ENCODE data around the gene TAF6. TPM values are rescaled to one million over a fixed set of nuclear protein-coding genes. Genes with fewer than 3 reads are reported as not detected.
A peak's percentile ranks its signal among the peaks of the same experiment; 100 is the strongest.

TAF6 gene
- total and polyA plus RNA-seq, 9 of the 15 experiments (the other 6 are each of a cell fraction or from before 2014, with no cell fraction given): 0.78 to 78.7 (median 21.3) TPM

DNA sequence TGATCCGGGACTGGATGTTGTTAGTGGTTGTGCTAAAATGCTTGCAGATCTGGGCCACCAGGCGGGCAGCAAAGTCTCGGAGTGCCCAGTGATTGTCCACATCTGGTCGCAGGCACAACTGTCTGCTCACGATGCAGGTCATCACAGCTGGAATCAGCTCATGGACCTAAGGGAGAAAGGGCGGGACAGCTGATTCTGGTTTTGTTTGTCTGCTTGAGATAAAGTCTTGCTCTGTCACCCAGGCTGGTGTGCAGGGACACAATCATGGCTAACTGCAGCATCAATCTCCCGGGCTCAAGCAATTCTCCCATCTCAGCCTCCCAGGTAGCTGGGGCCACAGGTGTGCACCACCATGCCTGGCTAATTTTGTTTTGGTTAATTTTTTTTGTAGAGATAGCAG lies 8.0 kb downstream of the TAF6 start (continued):
- 0 out of 2 replicates have a peak, but pooled peaks have one; percentile 14 for TF ChIP-seq SOX6 (IDR thresholded peaks at IDR 0.05)
- no peak for TF ChIP-seq MYNN (IDR thresholded peaks at IDR 0.05)
- TF ChIP-seq MYNN (CRISPR knock-in tag; IDR thresholded peaks at IDR 0.05): no peak
- TF ChIP-seq JUNB (CRISPR knock-in tag; conservative IDR thresholded peaks at IDR 0.05): no peak
- TF ChIP-seq NELFE (IDR thresholded peaks at IDR 0.05; ENCODE audit: insufficient read depth, insufficient read length): no peak
- TF ChIP-seq HDGF (IDR thresholded peaks at IDR 0.05): no peak
- no peak for TF ChIP-seq TGIF2 (CRISPR knock-in tag; IDR thresholded peaks at IDR 0.05)
- peak; percentile 48; the same call in 1 of the 2 replicates for TF ChIP-seq NFE2 (IDR thresholded peaks at IDR 0.05; ENCODE audit: low read depth)
- TF ChIP-seq SMAD4 (CRISPR knock-in tag; conservative IDR thresholded peaks at IDR 0.05): no peak
- no peak for TF ChIP-seq SAFB2 (IDR thresholded peaks at IDR 0.05; ENCODE audit: borderline replicate concordance, low read depth, low read length, severe bottlenecking)
- TF ChIP-seq, protein P1, sequence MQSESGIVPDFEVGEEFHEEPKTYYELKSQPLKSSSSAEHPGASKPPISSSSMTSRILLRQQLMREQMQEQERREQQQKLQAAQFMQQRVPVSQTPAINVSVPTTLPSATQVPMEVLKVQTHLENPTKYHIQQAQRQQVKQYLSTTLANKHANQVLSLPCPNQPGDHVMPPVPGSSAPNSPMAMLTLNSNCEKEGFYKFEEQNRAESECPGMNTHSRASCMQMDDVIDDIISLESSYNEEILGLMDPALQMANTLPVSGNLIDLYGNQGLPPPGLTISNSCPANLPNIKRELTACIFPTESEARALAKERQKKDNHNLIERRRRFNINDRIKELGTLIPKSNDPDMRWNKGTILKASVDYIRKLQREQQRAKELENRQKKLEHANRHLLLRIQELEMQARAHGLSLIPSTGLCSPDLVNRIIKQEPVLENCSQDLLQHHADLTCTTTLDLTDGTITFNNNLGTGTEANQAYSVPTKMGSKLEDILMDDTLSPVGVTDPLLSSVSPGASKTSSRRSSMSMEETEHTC (IDR thresholded peaks at IDR 0.05): no peak
- no peak for TF ChIP-seq SRSF9 (IDR thresholded peaks at IDR 0.05; ENCODE audit: borderline replicate concordance, low read depth, low read length)
- no peak for TF ChIP-seq HMG20B (CRISPR knock-in tag; IDR thresholded peaks at IDR 0.05)
- TF ChIP-seq GTF2F1 (IDR thresholded peaks at IDR 0.05; ENCODE audit: low read depth, low read length): no peak
- TF ChIP-seq, protein P2, sequence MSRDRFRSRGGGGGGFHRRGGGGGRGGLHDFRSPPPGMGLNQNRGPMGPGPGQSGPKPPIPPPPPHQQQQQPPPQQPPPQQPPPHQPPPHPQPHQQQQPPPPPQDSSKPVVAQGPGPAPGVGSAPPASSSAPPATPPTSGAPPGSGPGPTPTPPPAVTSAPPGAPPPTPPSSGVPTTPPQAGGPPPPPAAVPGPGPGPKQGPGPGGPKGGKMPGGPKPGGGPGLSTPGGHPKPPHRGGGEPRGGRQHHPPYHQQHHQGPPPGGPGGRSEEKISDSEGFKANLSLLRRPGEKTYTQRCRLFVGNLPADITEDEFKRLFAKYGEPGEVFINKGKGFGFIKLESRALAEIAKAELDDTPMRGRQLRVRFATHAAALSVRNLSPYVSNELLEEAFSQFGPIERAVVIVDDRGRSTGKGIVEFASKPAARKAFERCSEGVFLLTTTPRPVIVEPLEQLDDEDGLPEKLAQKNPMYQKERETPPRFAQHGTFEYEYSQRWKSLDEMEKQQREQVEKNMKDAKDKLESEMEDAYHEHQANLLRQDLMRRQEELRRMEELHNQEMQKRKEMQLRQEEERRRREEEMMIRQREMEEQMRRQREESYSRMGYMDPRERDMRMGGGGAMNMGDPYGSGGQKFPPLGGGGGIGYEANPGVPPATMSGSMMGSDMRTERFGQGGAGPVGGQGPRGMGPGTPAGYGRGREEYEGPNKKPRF (IDR thresholded peaks at IDR 0.05; ENCODE audit: low read depth, low read length): no peak
- no peak for TF ChIP-seq ZNF232 (CRISPR knock-in tag; IDR thresholded peaks at IDR 0.05)
- TF ChIP-seq, protein P3, sequence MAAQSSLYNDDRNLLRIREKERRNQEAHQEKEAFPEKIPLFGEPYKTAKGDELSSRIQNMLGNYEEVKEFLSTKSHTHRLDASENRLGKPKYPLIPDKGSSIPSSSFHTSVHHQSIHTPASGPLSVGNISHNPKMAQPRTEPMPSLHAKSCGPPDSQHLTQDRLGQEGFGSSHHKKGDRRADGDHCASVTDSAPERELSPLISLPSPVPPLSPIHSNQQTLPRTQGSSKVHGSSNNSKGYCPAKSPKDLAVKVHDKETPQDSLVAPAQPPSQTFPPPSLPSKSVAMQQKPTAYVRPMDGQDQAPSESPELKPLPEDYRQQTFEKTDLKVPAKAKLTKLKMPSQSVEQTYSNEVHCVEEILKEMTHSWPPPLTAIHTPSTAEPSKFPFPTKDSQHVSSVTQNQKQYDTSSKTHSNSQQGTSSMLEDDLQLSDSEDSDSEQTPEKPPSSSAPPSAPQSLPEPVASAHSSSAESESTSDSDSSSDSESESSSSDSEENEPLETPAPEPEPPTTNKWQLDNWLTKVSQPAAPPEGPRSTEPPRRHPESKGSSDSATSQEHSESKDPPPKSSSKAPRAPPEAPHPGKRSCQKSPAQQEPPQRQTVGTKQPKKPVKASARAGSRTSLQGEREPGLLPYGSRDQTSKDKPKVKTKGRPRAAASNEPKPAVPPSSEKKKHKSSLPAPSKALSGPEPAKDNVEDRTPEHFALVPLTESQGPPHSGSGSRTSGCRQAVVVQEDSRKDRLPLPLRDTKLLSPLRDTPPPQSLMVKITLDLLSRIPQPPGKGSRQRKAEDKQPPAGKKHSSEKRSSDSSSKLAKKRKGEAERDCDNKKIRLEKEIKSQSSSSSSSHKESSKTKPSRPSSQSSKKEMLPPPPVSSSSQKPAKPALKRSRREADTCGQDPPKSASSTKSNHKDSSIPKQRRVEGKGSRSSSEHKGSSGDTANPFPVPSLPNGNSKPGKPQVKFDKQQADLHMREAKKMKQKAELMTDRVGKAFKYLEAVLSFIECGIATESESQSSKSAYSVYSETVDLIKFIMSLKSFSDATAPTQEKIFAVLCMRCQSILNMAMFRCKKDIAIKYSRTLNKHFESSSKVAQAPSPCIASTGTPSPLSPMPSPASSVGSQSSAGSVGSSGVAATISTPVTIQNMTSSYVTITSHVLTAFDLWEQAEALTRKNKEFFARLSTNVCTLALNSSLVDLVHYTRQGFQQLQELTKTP (IDR thresholded peaks at IDR 0.05; ENCODE audit: low read depth in 1 of 2, partially characterized antibody in 2 of 2): no peak
- TF ChIP-seq ZNF444 (CRISPR knock-in tag; IDR thresholded peaks at IDR 0.05): no peak
- no peak for TF ChIP-seq BRD4 (IDR thresholded peaks at IDR 0.05)
- TF ChIP-seq KDM1A (IDR thresholded peaks at IDR 0.05): peak; percentile 8 to 31; a peak in 2 of 4 replicates
- TF ChIP-seq FOXJ2 (tag; IDR thresholded peaks at IDR 0.05): no peak
- TF ChIP-seq STAT5A (IDR thresholded peaks at IDR 0.05; ENCODE audit: borderline replicate concordance, low read length): no peak
- TF ChIP-seq BMI1 (IDR thresholded peaks at IDR 0.05; ENCODE audit: low read length): no peak

All from K562 (cell line).